ENCODE results near the gene MCTP2.

GRCh38 chr15:94480289-94480834 is 249.0 kb downstream of the MCTP2 start:
- TF ChIP-seq CTCF (conservative IDR thresholded peaks at IDR 0.05; ENCODE audit: low read depth, low read length): no peak
- no peak for TF ChIP-seq EZH2 (IDR thresholded peaks at IDR 0.05; ENCODE audit: borderline replicate concordance, low read depth, low read length, poor library complexity, severe bottlenecking)
